Measurements from ENCODE around the gene DRC1. TPM values are rescaled to one million over a fixed set of nuclear protein-coding genes. Genes with fewer than 3 reads are reported as not detected.

The DRC1 gene
- total RNA-seq, 2 donors from 2014 or later = not detected

DNA sequence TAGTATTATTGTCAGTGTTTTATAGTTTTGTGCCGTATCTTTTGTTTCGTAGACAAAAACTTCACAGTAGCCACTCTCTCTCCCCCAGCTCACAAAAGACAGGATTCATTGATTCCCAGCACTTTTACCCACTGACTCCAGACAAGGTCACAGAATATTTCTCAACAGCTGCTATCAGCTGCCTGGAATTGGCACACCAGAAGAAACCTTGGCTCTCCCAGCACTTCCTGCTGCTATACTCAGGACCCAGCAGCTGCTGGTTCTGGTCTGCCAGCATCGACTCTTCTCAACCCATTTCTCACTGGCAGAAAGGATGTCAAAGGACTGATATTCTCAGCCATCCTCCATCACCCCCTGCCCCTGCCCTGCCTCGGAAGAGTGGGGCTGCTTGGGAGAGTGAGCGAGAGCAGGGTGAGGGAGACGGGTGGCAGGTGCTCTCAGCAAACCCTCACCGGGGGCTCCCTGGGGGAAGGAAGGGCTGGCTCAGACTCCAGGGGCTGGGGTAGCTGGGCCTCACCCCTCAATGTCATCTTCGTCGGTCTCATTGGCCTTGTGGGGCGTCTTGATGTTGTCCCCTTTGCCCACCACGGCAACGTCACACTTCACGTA is 82.3 kb downstream of the DRC1 start:
- H3K36me3 ChIP-seq = no peaks in the 10 kb centered on the region
- no peak overlapping the region for H3K27ac ChIP-seq
- no peak for DNase-seq
- no peak overlapping the region for H3K9ac ChIP-seq (ENCODE audit: low read depth in 2 of 2, low read length in 2 of 2)
- H3K9me3 ChIP-seq = no peaks in the 10 kb centered on the region
- no peaks in the 10 kb centered on the region for H3K4me1 ChIP-seq
- H3K4me3 ChIP-seq = no peak overlapping the region
- TF ChIP-seq, protein P1, sequence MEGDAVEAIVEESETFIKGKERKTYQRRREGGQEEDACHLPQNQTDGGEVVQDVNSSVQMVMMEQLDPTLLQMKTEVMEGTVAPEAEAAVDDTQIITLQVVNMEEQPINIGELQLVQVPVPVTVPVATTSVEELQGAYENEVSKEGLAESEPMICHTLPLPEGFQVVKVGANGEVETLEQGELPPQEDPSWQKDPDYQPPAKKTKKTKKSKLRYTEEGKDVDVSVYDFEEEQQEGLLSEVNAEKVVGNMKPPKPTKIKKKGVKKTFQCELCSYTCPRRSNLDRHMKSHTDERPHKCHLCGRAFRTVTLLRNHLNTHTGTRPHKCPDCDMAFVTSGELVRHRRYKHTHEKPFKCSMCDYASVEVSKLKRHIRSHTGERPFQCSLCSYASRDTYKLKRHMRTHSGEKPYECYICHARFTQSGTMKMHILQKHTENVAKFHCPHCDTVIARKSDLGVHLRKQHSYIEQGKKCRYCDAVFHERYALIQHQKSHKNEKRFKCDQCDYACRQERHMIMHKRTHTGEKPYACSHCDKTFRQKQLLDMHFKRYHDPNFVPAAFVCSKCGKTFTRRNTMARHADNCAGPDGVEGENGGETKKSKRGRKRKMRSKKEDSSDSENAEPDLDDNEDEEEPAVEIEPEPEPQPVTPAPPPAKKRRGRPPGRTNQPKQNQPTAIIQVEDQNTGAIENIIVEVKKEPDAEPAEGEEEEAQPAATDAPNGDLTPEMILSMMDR (IDR thresholded peaks at IDR 0.05) = no peak
- intact Hi-C loops (cut with DNase I) = no loop called here
- no peaks in the 10 kb centered on the region for H3K27me3 ChIP-seq

DNA sequence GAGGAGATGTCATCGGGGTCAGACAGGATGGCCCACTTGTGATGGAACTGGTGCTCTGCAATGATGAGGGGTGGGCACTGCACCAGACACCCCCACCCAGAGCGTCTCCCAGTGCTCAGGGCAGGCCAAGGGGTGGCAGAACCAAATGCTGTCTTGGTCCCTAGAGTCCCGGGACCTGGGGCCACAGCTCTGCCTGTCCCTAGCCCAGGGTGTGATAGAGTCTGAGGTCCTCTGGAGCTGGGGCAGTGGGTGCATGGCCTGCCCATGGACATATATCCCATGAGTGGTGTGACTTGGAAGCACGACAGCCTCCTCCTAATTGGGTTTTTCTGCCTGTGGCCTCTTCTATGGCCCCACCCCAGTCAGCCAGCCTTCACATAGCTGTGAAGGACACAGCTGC is 82.9 kb downstream of the DRC1 start:
- Histone ChIP-seq H3K9me3 (no peaks in the 10 kb centered on the region), H3K27ac (no peak overlapping the region), H3K9ac (ENCODE audit: low read depth in 2 of 2, low read length in 2 of 2) (no peak overlapping the region), H3K4me1 (no peaks in the 10 kb centered on the region), H3K27me3 (no peaks in the 10 kb centered on the region), H3K36me3 (no peaks in the 10 kb centered on the region), H3K4me3 (no peak overlapping the region)
- TF ChIP-seq, protein P1 (IDR thresholded peaks at IDR 0.05) = no peak
- no peak for DNase-seq
- intact Hi-C loops (cut with DNase I) = no loop called here

DNA sequence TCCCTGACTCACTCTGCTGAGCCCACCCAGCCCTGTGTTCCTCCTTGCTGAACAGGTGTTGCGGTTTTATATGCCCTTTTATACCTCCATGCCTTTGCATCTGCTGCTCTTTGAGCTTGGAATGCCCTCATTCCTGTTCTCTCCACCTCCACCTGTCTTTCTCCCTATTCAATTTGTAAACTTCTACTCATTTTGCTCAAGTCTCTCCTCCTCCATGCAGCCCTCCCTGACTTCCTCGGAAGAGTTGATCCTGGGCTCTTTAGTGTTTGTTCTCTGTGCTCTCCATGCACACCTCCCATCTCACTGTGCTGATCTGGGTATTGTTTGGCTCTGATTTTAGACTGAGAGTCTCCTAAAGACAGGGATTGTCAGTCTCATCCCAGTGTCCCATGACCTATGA is 83.4 kb downstream of the DRC1 start:
- intact Hi-C loops (cut with DNase I) = no loop called here

DNA sequence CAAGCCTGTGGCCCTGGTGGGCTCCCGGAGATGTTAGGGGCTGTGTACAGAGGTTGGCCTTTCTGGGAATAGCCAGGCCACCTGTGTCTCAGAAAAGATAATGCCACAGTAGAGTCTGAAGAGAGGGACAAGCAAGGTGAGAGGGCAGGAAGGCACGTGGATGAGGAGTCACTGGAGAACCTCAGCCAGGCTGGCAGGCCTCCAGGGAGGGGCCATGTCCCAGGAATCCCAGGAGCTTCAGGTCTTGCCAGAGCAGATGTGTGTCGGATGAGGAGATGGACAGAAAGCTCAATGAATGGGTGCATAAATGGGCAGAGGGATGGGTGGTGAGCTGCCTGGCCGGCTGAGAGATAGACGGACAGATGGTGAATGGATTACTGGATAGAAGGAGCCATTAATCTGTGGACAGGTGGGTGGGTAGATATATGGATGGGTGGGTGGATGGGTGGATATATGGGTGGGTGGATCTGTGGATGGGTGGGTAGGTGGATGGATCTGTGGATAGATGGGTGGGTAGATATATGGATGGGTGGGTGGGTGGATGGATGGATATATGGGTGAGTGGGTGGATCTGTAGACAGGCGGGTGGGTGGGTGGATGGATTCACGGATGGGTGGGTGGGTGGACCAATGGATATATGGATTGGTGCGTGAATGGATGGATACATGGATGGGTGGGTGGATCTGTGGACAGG is 84.2 kb downstream of the DRC1 start:
- no peak overlapping the region for H3K4me3 ChIP-seq
- intact Hi-C loops (cut with DNase I) = no loop called here
- no peak for DNase-seq
- no peaks in the 10 kb centered on the region for H3K36me3 ChIP-seq
- no peaks in the 10 kb centered on the region for H3K27me3 ChIP-seq
- H3K27ac ChIP-seq = no peak overlapping the region
- H3K4me1 ChIP-seq = no peaks in the 10 kb centered on the region
- H3K9me3 ChIP-seq = no peaks in the 10 kb centered on the region
- H3K9ac ChIP-seq (ENCODE audit: low read depth in 2 of 2, low read length in 2 of 2) = no peak overlapping the region
- TF ChIP-seq, protein P1 (IDR thresholded peaks at IDR 0.05) = no peak

More for the DNA sequence above, 83.4 kb downstream of the DRC1 start:
- Histone ChIP-seq H3K4me1 (no peaks in the 10 kb centered on the region), H3K27me3 (no peaks in the 10 kb centered on the region), H3K36me3 (no peaks in the 10 kb centered on the region), H3K9ac (ENCODE audit: low read depth in 2 of 2, low read length in 2 of 2) (no peak overlapping the region), H3K4me3 (no peak overlapping the region), H3K9me3 (no peaks in the 10 kb centered on the region), H3K27ac (no peak overlapping the region)
- DNase-seq = no peak
- TF ChIP-seq, protein P1 (IDR thresholded peaks at IDR 0.05) = no peak

DNA sequence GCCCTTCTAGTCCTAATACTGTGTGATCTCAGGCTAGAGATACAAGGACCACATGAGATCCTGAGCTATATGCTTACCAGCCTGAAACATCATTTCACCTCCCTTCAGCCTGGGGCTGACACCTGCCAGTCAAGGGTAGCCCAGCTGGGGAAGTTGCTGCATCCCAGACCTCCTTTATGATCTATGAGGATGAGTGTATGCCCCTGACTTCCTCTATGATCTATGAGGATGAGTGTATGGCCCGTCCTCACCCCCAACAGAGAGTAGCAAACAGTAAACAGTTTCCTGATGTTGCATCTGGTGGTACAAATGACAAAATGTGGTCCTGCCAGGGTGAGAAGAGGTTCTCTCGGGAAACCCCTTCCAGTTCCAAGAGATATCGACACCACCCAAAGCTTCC is 85.1 kb downstream of the DRC1 start:
- H3K9ac ChIP-seq (ENCODE audit: low read depth in 2 of 2, low read length in 2 of 2) = no peak overlapping the region
- no peaks in the 10 kb centered on the region for H3K4me1 ChIP-seq
- no peak overlapping the region for H3K4me3 ChIP-seq
- no peak for DNase-seq
- H3K27ac ChIP-seq = no peak overlapping the region
- H3K36me3 ChIP-seq = no peaks in the 10 kb centered on the region
- no peaks in the 10 kb centered on the region for H3K9me3 ChIP-seq
- H3K27me3 ChIP-seq = no peaks in the 10 kb centered on the region
- intact Hi-C loops (cut with DNase I) = no loop called here
- TF ChIP-seq, protein P1 (IDR thresholded peaks at IDR 0.05) = no peak

Measured in colonic mucosa (tissue), 4 donors.